Stimulated activated memory B cell treated with anti-CD40 and anti-IgM and Interleukin-4, amounts not matched to agents 10 μg/mL and 1 μg/mL and 100 μg/mL, for 72 hours (primary cell): ENCODE results near the gene RPL7L1.
"Not testable (repeated sequence)": the region's sequence is repeated elsewhere in the genome, so short reads cannot be mapped to it uniquely, and the experiment has no call there.

Experiments used
- ATAC-seq: fragments of 150-1000 bp; cut with Tn5 transposase; 2 replicates; pipeline ENCODE4 v1.10.0; 2021
- H3K27ac Mint-ChIP-seq: one replicate; pipeline ENCODE4 v1.8.0; 2022; ENCODE audit warnings: mild to moderate bottlenecking, mixed read lengths
- H3K27me3 Mint-ChIP-seq: one replicate; pipeline ENCODE4 v1.8.0; 2022; ENCODE audit warnings: mixed read lengths
- H3K36me3 Mint-ChIP-seq: one replicate; pipeline ENCODE4 v1.8.0; 2022; ENCODE audit warnings: mixed read lengths
- H3K4me1 Mint-ChIP-seq: one replicate; pipeline ENCODE4 v1.8.0; 2022; ENCODE audit warnings: mixed read lengths
- H3K4me3 Mint-ChIP-seq: one replicate; pipeline ENCODE4 v1.8.0; 2022; ENCODE audit warnings: mild to moderate bottlenecking, moderate library complexity, mixed read lengths
- H3K9me3 Mint-ChIP-seq: one replicate; pipeline ENCODE4 v1.8.0; 2022; ENCODE audit warnings: mixed read lengths

RPL7L1 gene

DNA sequence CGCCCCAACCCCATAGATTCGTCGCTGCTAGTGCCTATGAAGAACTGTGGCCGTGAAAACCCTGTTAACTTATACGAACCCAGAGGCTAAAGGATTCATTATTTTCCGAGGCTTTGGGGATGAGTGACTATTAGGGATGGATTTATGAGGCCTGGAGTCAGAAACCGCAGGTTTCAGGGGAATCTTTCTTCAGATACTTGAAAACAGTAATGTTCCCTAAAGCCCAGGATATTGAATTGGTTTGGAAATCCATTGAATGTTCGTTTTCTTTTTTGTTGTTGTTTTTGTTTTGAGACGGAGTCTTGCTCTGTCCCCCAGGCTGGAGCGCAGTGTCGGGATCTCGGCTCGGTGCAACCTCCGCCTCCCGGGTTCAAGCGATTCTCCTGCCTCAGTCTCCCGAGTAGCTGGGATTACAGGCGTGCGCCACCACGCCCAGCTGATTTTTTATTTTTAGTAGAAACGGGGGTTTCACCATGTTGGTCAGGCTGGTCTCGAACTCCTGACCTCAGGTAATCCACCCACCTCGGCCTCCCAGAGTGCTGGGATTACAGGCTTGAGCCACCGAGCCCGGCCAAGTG is 913 bp downstream of the RPL7L1 start:
- H3K36me3 Mint-ChIP-seq = peaks cover 26% of the 10 kb centered on the region
- not testable (repeated sequence) for ATAC-seq, H3K9me3 Mint-ChIP-seq, H3K27me3 Mint-ChIP-seq
- peaks cover 28% of the 10 kb centered on the region for H3K4me1 Mint-ChIP-seq
- peak overlapping the region; percentile 99 for H3K4me3 Mint-ChIP-seq
- H3K27ac Mint-ChIP-seq = peak overlapping the region; percentile 99

DNA sequence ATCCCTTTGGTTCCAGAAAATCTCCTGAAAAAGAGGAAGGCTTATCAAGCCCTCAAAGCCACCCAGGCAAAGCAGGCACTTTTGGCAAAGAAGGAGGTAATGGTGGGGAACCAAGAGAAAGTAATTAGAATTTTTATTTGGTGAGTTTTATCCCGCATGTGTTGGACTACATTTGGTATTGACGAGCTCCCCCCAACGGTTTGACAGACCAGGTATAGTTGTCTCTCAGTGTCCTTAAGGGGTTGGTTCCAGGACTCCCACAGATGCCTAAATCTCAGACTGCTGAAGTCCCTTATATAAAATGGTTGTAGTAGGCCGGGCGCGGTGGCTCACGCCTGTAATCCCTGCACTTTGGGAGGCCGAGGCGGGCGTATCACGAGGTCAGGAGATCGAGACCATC is 1.5 kb downstream of the RPL7L1 start:
- Mint-ChIP-seq H3K4me3 (peak overlapping the region; percentile 99), H3K27ac (peak overlapping the region; percentile 99), H3K4me1 (peaks cover 28% of the 10 kb centered on the region), H3K36me3 (peaks cover 27% of the 10 kb centered on the region)
- ATAC-seq, H3K27me3 Mint-ChIP-seq, H3K9me3 Mint-ChIP-seq: not testable (repeated sequence)

DNA sequence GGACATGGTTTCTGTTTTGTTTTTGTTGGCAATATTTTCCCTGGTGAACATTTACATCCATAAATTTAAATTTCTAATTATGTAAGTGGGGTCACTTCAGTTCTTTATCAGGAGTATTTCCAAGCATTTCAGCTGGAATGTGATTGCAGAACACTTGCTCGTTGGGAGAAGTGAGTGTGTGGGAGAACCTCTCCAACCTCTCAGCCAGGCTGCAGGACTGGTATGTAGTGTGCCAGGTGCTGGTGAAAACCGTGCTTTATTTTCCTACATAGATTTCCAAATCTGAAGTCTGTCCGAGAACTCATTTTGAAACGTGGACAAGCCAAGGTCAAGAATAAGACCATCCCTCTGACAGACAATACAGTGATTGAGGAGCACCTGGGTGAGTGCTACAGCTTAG is 6.3 kb downstream of the RPL7L1 start:
- H3K4me3 Mint-ChIP-seq = no peak overlapping the region
- H3K9me3 Mint-ChIP-seq = no peaks in the 10 kb centered on the region
- peaks cover 28% of the 10 kb centered on the region for H3K36me3 Mint-ChIP-seq
- H3K27ac Mint-ChIP-seq = no peak overlapping the region
- peaks cover 19% of the 10 kb centered on the region for H3K4me1 Mint-ChIP-seq
- no peak for ATAC-seq
- H3K27me3 Mint-ChIP-seq = no peaks in the 10 kb centered on the region

DNA sequence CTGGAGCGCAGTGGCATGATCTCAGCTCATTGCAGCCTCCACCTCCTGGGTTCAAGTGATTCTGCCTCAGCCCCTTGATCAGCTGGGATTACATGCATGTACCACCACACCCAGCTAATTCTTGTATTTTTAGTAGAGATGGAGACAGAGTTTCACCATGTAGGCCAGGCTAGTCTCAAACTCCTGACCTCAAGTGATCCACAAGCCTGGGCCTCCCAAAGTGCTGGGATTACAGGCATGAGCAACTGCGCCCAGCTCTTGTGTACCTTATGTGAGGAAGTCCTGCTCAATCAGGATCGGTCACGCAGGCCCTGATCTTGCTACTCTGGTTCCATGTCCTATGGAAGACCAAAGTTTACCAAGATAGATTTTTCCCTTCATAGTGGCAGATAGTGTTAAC is 8.8 kb downstream of the RPL7L1 start:
- H3K27me3 Mint-ChIP-seq, H3K27ac Mint-ChIP-seq, H3K9me3 Mint-ChIP-seq: not testable (repeated sequence)

DNA sequence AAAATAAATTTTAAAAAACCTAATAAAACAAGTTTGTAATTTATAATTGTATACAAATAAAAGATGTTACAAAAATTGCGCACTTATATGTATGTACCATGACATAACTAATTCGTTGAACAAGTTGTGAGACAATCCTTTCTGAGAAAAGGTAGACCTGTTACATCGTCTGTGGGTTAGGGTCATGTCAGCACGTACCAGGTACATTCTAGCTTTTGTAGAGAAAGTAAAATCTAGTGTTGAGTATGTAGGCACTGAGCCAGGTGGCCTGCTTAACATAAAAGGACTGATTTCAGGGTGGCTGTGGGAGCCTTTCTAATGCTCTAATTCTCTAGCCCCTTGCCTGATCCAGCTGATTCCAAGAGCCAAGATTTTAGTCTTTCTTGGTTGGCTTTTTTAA is 10.4 kb downstream of the RPL7L1 start:
- Mint-ChIP-seq H3K27me3 (no peaks in the 10 kb centered on the region), H3K4me3 (peak overlapping the region; percentile 94)
- ATAC-seq = no peak

More for the DNA sequence above, 8.8 kb downstream of the RPL7L1 start:
- Mint-ChIP-seq H3K36me3 (peaks cover 25% of the 10 kb centered on the region), H3K4me1 (peaks cover 21% of the 10 kb centered on the region)
- not testable (repeated sequence) for H3K4me3 Mint-ChIP-seq, ATAC-seq

DNA sequence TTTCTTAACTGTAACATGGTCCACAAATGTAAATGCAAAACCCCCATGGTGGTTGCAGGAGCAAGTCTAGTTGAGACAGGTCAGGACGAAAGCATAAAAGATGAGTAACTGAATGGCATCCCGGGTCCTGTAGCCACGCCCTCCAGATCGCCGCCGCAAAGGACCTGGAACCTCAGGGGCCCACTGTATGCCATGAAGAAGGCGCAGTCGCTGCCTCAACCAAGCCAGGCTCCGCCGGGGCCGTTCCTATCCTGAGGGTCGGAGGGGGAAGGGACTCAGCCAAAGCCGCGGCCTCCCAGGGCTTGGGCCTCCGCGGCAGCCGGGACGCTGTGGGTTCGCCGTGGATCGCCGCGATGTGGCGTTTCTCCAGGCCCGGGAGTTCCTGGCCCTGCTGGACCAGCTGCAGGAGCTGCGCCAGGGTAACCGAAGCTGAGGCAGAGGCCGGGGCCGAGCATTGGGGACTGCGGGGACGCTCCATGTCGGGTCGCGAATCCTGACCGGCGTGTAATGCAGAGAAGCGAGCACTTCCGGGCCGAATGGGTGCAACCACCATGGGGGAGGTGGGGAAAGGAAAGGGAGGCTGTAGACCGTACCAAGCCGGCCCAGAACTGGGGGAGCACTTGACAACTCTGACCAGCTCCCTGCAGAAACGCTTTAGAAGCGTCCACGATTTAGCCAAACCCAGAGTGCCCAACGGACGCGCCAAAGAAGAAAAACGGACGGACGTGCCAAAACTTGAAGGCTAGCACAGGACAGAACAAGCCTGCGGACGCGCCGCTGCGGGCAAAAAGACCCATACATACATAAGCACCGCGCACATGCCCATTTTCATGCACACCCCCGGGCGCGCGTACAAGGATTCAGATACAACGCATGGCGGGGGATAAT is 11.1 kb downstream of the RPL7L1 start:
- peak overlapping the region; percentile 95 for H3K27ac Mint-ChIP-seq
- peaks cover 29% of the 10 kb centered on the region for H3K4me1 Mint-ChIP-seq
- no peaks in the 10 kb centered on the region for H3K9me3 Mint-ChIP-seq
- H3K4me3 Mint-ChIP-seq = peak overlapping the region; percentile 94
- ATAC-seq = peak; percentile 98
- H3K27me3 Mint-ChIP-seq = no peaks in the 10 kb centered on the region
- peaks cover 7% of the 10 kb centered on the region for H3K36me3 Mint-ChIP-seq

More for the DNA sequence above, 10.4 kb downstream of the RPL7L1 start:
- peaks cover 29% of the 10 kb centered on the region for H3K4me1 Mint-ChIP-seq
- no peaks in the 10 kb centered on the region for H3K9me3 Mint-ChIP-seq
- H3K36me3 Mint-ChIP-seq = peaks cover 8% of the 10 kb centered on the region
- H3K27ac Mint-ChIP-seq = peak overlapping the region; percentile 95

DNA sequence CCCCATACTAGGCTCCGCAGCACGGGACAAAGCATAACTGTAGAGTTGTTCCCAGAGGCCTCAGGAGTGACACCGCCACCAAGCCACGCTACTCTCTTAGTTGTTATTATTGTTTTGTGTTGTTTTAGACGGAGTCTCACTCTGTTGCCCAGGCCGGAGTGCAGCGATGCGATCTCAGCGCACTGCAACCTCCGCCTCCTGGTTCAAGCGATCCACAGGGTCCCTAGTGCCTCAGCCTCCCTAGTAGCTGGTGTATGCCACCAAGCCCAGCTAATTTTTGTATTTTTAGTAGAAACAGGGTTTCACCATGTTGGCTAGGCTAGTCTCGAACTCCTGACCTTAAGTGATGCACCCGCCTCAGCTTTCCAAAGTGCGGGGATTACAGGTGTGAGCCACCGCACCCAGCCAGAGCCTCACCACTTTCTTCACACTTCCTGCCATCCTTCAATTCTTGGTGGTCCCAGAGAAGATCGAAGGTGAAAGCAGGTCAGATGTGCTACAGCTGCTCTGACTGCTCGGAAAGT is 11.8 kb downstream of the RPL7L1 start:
- H3K36me3 Mint-ChIP-seq = peaks cover 1% of the 10 kb centered on the region
- peaks cover 29% of the 10 kb centered on the region for H3K4me1 Mint-ChIP-seq
- no peaks in the 10 kb centered on the region for H3K9me3 Mint-ChIP-seq
- H3K27me3 Mint-ChIP-seq = no peaks in the 10 kb centered on the region
- ATAC-seq = no peak
- H3K4me3 Mint-ChIP-seq = peak overlapping the region; percentile 94
- H3K27ac Mint-ChIP-seq = peak overlapping the region; percentile 95

DNA sequence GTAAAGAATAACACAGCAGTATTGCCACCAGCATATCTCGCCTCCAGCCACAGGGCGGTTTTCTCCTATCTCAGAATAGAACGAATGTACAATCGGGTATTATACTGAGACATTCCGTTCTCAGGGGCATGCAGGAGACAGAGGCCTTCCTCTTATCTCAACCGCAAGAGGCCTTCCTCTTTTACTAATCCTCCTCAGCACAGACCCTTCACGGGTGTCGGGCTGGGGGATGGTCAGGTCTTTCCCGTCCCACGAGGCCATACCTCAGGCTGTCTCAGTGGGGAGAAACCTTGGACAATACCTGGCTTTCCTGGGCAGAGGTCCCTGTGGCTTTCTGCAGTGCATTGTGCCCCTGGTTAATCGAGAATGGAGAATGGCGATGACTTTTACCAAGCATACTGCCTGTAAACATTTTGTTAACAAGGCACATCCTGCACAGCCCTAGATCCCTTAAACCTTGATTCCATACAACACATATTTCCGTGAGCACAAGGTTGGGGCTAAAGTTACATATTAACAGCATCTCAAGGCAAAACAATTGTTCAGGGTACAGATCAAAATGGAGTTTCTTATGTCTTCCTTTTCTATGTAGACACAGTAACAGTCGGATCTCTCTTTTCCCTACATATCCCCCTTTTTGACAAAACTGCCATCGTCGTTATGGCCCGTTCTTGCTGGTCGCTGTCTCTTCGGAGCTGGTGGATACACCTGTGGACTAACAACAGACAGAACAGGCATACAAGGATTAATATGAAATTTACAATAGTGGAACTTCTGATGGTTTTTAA is 14.8 kb downstream of the RPL7L1 start:
- ATAC-seq, H3K9me3 Mint-ChIP-seq, H3K27me3 Mint-ChIP-seq, H3K4me3 Mint-ChIP-seq, H3K36me3 Mint-ChIP-seq: not testable (repeated sequence)
- Mint-ChIP-seq H3K4me1 (peaks cover 29% of the 10 kb centered on the region), H3K27ac (peak overlapping the region; percentile 93)

DNA sequence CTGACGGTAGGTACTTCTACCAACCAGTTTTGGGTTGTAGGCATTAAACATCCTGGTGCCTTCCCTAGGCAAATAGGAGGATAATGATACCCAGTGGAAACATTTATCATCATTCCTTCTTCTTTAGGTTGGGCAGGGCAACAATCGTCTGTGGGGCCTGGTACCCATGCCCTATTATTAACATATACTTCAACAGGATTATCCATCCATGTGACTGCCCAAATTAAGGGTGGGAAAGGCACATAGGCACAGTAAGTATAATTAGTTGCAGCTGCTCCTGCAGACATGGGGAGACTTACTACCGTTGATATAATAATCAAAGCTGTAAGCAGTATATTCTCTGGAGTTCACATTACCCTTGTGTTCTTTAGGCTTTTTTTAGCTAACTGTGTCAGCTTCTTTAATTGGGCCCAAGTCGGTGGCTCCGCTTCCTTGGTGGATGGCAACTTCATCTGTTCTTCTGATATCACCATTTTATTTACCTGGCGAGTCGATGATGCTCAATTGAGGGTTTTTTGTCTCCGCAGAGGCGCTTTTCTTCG is 16.8 kb downstream of the RPL7L1 start:
- no peak overlapping the region for H3K27ac Mint-ChIP-seq
- no peak overlapping the region for H3K4me3 Mint-ChIP-seq
- no peaks in the 10 kb centered on the region for H3K36me3 Mint-ChIP-seq
- peaks cover 21% of the 10 kb centered on the region for H3K4me1 Mint-ChIP-seq
- no peaks in the 10 kb centered on the region for H3K9me3 Mint-ChIP-seq
- no peak for ATAC-seq
- no peaks in the 10 kb centered on the region for H3K27me3 Mint-ChIP-seq

DNA sequence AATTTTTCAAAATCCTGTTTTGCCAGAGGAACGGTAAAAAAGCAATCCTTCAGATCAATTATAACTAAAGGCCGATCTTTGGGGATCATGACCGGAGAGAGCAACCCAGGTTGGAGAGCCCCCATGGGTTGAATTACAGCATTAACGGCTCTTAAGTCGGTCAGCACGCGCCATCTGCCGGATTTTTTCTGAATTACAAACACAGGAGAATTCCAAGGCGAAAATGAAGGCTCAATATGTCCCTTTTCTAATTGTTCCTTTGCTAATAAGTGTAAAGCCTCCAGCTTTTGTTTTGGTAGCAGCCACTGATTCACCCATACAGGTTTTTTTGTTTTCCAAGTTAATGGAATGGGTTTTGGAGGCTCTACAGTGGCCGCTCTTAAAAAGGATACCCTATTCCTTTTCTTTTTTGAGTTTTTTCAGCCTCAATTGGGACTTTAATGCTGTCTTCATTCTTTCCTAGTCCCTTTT is 19.5 kb downstream of the RPL7L1 start:
- H3K4me1 Mint-ChIP-seq = peaks cover 18% of the 10 kb centered on the region
- H3K9me3 Mint-ChIP-seq = no peaks in the 10 kb centered on the region
- no peaks in the 10 kb centered on the region for H3K36me3 Mint-ChIP-seq
- H3K27ac Mint-ChIP-seq = no peak overlapping the region
- no peaks in the 10 kb centered on the region for H3K27me3 Mint-ChIP-seq
- H3K4me3 Mint-ChIP-seq = no peak overlapping the region
- ATAC-seq = no peak

DNA sequence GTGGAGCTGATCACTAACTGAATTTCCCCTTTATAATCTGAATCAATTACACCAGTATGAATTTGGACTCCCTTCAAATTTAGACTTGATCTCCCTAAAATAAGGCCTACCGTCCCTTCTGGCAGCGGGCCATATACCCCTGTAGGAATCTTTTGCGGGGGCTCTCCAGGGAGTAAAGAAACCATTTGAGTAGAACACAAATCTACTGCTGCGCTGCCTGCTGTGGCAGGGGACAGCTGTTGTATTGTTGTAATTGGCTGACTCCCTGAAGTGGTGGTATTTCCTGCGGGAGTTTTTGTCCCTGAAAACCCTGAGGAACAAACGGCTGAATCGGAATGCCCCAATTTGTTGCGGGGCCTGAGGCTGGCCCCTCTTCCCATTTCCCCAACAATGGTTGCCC is 20.5 kb downstream of the RPL7L1 start:
- Mint-ChIP-seq H3K27me3 (no peaks in the 10 kb centered on the region), H3K4me1 (peaks cover 12% of the 10 kb centered on the region), H3K27ac (no peak overlapping the region), H3K9me3 (no peaks in the 10 kb centered on the region), H3K36me3 (no peaks in the 10 kb centered on the region), H3K4me3 (no peak overlapping the region)
- no peak for ATAC-seq

DNA sequence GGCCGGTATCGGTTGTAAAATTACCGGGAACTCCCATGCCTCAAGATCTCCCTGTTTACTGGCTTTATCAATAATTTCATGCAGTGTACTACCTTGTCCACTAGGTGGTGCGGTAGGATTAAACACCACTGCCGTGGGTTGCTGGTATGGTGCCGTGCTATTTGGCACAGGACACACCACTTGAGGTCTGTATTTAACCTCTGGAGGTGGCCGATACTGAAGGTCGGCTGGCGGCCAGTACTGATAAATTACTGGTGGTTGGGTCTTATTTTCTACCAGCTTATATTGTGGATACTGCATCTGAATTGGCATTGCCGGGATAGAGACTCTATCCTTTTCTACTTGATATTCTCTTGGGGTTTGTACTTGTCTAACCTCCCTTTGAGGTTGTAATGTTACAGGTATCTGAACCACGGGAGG is 22.1 kb downstream of the RPL7L1 start:
- peaks cover 12% of the 10 kb centered on the region for H3K4me1 Mint-ChIP-seq
- H3K27me3 Mint-ChIP-seq = no peaks in the 10 kb centered on the region
- H3K9me3 Mint-ChIP-seq = no peaks in the 10 kb centered on the region
- ATAC-seq = peak; percentile 86
- H3K36me3 Mint-ChIP-seq = no peaks in the 10 kb centered on the region
- no peak overlapping the region for H3K4me3 Mint-ChIP-seq
- H3K27ac Mint-ChIP-seq = no peak overlapping the region

DNA sequence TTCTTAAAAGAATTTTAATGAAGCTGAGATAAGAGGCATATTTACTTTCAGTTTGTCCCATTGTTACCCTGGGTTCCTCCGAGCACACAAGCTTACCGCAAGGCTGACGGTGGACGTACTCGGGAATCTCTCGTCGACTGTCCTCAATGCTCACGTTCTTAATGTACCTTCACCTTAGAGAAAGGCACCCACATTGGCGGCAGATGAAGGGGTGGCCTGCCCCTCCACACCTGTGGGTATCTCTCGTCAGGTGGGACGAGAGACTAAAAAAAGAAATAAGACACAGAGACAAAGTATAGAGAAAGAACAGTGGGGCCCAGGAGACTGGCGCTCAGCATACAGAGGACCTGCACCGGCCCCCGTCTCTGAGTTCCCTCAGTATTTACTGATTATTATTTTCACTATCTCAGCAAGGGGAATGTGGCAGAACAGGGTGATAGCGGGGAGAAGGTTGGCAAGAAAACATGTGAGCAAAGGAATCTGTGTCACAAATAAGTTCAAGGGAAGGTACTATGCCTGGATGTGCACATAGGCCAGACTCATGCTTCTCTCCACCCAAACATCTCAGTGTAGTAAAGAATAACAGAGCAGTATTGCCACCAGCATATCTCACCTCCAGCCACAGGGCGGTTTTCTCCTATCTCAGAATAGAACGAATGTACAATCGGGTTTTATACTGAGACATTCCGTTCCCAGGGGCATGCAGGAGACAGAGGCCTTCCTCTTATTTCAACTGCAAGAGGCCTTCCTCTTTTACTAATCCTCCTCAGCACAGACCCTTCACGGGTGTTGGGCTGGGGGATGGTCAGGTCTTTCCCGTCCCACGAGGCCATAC is 23.2 kb downstream of the RPL7L1 start:
- peaks cover 12% of the 10 kb centered on the region for H3K4me1 Mint-ChIP-seq
- not testable (repeated sequence) for H3K4me3 Mint-ChIP-seq, H3K27me3 Mint-ChIP-seq, H3K36me3 Mint-ChIP-seq, ATAC-seq, H3K9me3 Mint-ChIP-seq, H3K27ac Mint-ChIP-seq

DNA sequence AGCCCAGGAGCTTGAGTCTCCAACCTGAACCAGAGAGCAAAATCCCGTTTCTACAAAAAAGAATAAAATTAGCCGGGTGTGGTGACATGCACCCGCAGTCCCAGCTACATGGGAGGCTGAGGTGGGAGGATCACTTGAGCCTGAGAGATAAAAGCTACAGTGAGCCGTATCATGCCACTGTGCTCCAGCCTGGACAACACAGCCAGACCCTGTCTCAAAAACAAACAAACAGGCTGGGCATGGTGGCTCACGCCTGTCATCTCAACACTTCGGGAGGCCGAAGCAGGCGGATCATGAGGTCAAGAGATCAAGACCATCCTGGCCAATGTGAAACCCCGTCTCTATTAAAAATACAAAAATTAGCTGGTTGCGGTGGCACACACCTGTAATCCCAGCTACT is 25.1 kb downstream of the RPL7L1 start:
- Mint-ChIP-seq H3K9me3 (no peaks in the 10 kb centered on the region), H3K36me3 (no peaks in the 10 kb centered on the region), H3K27ac (no peak overlapping the region), H3K4me3 (no peak overlapping the region), H3K4me1 (peaks cover 12% of the 10 kb centered on the region), H3K27me3 (no peaks in the 10 kb centered on the region)
- no peak for ATAC-seq
